Measurements from ENCODE around the gene PEX3. TPM values are rescaled to one million over a fixed set of nuclear protein-coding genes. Genes with fewer than 3 reads are reported as not detected.

Gene PEX3
- total RNA-seq, 1 donor from 2014 or later: 16.3 TPM

- no peaks in the 10 kb centered on the region for H3K9me3 Mint-ChIP-seq (ENCODE audit: unreplicated experiment)
- peaks cover 3% of the 10 kb centered on the region for H3K4me1 Mint-ChIP-seq (ENCODE audit: unreplicated experiment)
- peaks cover 9% of the 10 kb centered on the region for H3K27me3 Mint-ChIP-seq (ENCODE audit: unreplicated experiment)
- H3K27ac Mint-ChIP-seq (ENCODE audit: unreplicated experiment): no peak overlapping the region
- no peak overlapping the region for H3K4me3 Mint-ChIP-seq (ENCODE audit: unreplicated experiment)
- no peak for TF ChIP-seq CTCF (IDR thresholded peaks at IDR 0.05; ENCODE audit: unreplicated experiment)
- no peak for DNase-seq (ENCODE audit: low spot score)
- no peaks in the 10 kb centered on the region for H3K36me3 Mint-ChIP-seq (ENCODE audit: low read depth, unreplicated experiment)
These were observed 66.3 kb downstream of the PEX3 start for GRCh38 chr6:143516690-143517446.

GRCh38 chr6:143517447-143517773 lies 66.8 kb downstream of the PEX3 start:
- no peak for DNase-seq (ENCODE audit: low spot score)
- no peak overlapping the region for H3K4me3 Mint-ChIP-seq (ENCODE audit: unreplicated experiment)
- TF ChIP-seq CTCF (IDR thresholded peaks at IDR 0.05; ENCODE audit: unreplicated experiment): no peak
- H3K36me3 Mint-ChIP-seq (ENCODE audit: low read depth, unreplicated experiment): no peaks in the 10 kb centered on the region
- H3K27me3 Mint-ChIP-seq (ENCODE audit: unreplicated experiment): peaks cover 9% of the 10 kb centered on the region
- no peaks in the 10 kb centered on the region for H3K9me3 Mint-ChIP-seq (ENCODE audit: unreplicated experiment)
- H3K4me1 Mint-ChIP-seq (ENCODE audit: unreplicated experiment): peaks cover 3% of the 10 kb centered on the region
- H3K27ac Mint-ChIP-seq (ENCODE audit: unreplicated experiment): no peak overlapping the region

- Mint-ChIP-seq H3K4me3 (ENCODE audit: unreplicated experiment) (no peak overlapping the region), H3K27ac (ENCODE audit: unreplicated experiment) (no peak overlapping the region), H3K4me1 (ENCODE audit: unreplicated experiment) (no peaks in the 10 kb centered on the region), H3K36me3 (ENCODE audit: low read depth, unreplicated experiment) (no peaks in the 10 kb centered on the region), H3K9me3 (ENCODE audit: unreplicated experiment) (no peaks in the 10 kb centered on the region), H3K27me3 (ENCODE audit: unreplicated experiment) (no peaks in the 10 kb centered on the region)
- DNase-seq (ENCODE audit: low spot score): no peak
- no peak for TF ChIP-seq CTCF (IDR thresholded peaks at IDR 0.05; ENCODE audit: unreplicated experiment)
These were observed 71.5 kb downstream of the PEX3 start for GRCh38 chr6:143522039-143522600.

- Mint-ChIP-seq H3K4me3 (ENCODE audit: unreplicated experiment) (no peak overlapping the region), H3K9me3 (ENCODE audit: unreplicated experiment) (no peaks in the 10 kb centered on the region), H3K36me3 (ENCODE audit: low read depth, unreplicated experiment) (no peaks in the 10 kb centered on the region), H3K4me1 (ENCODE audit: unreplicated experiment) (peaks cover 7% of the 10 kb centered on the region), H3K27me3 (ENCODE audit: unreplicated experiment) (no peaks in the 10 kb centered on the region), H3K27ac (ENCODE audit: unreplicated experiment) (no peak overlapping the region)
- DNase-seq (ENCODE audit: low spot score): no peak
- no peak for TF ChIP-seq CTCF (IDR thresholded peaks at IDR 0.05; ENCODE audit: unreplicated experiment)
These were observed 74.8 kb downstream of the PEX3 start for GRCh38 chr6:143525356-143525755.

- H3K4me1 Mint-ChIP-seq (ENCODE audit: unreplicated experiment): peaks cover 7% of the 10 kb centered on the region
- no peaks in the 10 kb centered on the region for H3K27me3 Mint-ChIP-seq (ENCODE audit: unreplicated experiment)
- DNase-seq (ENCODE audit: low spot score): no peak
- no peak overlapping the region for H3K4me3 Mint-ChIP-seq (ENCODE audit: unreplicated experiment)
- H3K36me3 Mint-ChIP-seq (ENCODE audit: low read depth, unreplicated experiment): no peaks in the 10 kb centered on the region
- H3K9me3 Mint-ChIP-seq (ENCODE audit: unreplicated experiment): no peaks in the 10 kb centered on the region
- TF ChIP-seq CTCF (IDR thresholded peaks at IDR 0.05; ENCODE audit: unreplicated experiment): no peak
- H3K27ac Mint-ChIP-seq (ENCODE audit: unreplicated experiment): no peak overlapping the region
These were observed 77.1 kb downstream of the PEX3 start for GRCh38 chr6:143527677-143528076.
